Activated T-cell treated with anti-CD3 and anti-CD28 coated beads for 4 hours (primary cell): ENCODE measurements around the gene SYNGR3.

Experiments
- DNase-seq: peaks from one replicate; pipeline ENCODE4 v3.0.0-alpha.2; 2020

Gene SYNGR3

GRCh38 chr16:1978476-1979120, 11.2 kb upstream of the SYNGR3 start:
- DNase-seq: no peak

GRCh38 chr16:1979271-1980029, 10.3 kb upstream of the SYNGR3 start:
- DNase-seq: no peak

GRCh38 chr16:1980030-1980769, 9.6 kb upstream of the SYNGR3 start:
- no peak for DNase-seq

GRCh38 chr16:1980770-1981087, 9.0 kb upstream of the SYNGR3 start:
- DNase-seq: no peak

GRCh38 chr16:1981398-1981836, 8.4 kb upstream of the SYNGR3 start, which contains the start of gene NOXO1:
Gene NOXO1 (minus strand): TSS chr16:1981469. CDS start chr16:1981179, 290 bp downstream.
- no peak for DNase-seq

- DNase-seq: no peak
Measured at GRCh38 chr16:1982013-1982433, 7.7 kb upstream of the SYNGR3 start.

GRCh38 chr16:1982991-1983543, 6.7 kb upstream of the SYNGR3 start:
- DNase-seq: no peak

GRCh38 chr16:1983544-1984346, 6.0 kb upstream of the SYNGR3 start, which contains the start of gene GFER:
Gene GFER (plus strand): TSS chr16:1984193. CDS start chr16:1984219, 26 bp downstream.
- no peak for DNase-seq

- no peak for DNase-seq
Measured at GRCh38 chr16:1984347-1985225, 5.2 kb upstream of the SYNGR3 start.

GRCh38 chr16:1985466-1986150, 4.2 kb upstream of the SYNGR3 start:
- no peak for DNase-seq

- no peak for DNase-seq
Measured at GRCh38 chr16:1987198-1987597, 2.6 kb upstream of the SYNGR3 start.

GRCh38 chr16:1990101-1990350, 256 bp downstream of the SYNGR3 start:
- DNase-seq: no peak

GRCh38 chr16:1990351-1991134, 773 bp downstream of the SYNGR3 start:
- DNase-seq: no peak

- DNase-seq: no peak
Measured at GRCh38 chr16:1991135-1991551, 1.4 kb downstream of the SYNGR3 start.

GRCh38 chr16:1991588-1991947, 1.8 kb downstream of the SYNGR3 start:
- DNase-seq: no peak

- peak; percentile 99 for DNase-seq
Measured at GRCh38 chr16:1991948-1992703, 2.4 kb downstream of the SYNGR3 start.

GRCh38 chr16:1992704-1993317, 3.0 kb downstream of the SYNGR3 start:
- no peak for DNase-seq

GRCh38 chr16:1993731-1994131, 4.0 kb downstream of the SYNGR3 start:
- no peak for DNase-seq
